HEK293 (cell line): ENCODE measurements around the gene TIMM50.

Source experiments
- CTCF ChIA-PET: fragments of 350-600 bp; formaldehyde crosslinking; extraction: SDS; loops from one replicate; lab custom pipeline; 2021; ENCODE audit warnings: antibody characterized with exemption; lab: Yijun Ruan, JAX
- POLR2A ChIA-PET: fragments of 300-600 bp; formaldehyde crosslinking; extraction: SDS; loops from one replicate; lab custom pipeline; 2020; ENCODE audit warnings: antibody characterized with exemption, inconsistent platforms; lab: Yijun Ruan, JAX
- H3K27ac ChIP-seq: fragments of 200-500 bp; sonication (Bioruptor generic); 2 replicates; pipeline ENCODE4 v1.5.1; 2014; ENCODE audit warnings: low read depth, low read length, control low read depth, inconsistent platforms; ENCODE audit errors: extremely low read depth
- H3K36me3 ChIP-seq, 2 experiments: fragments of 200-500 bp in 1 of 2; sonication (Bioruptor generic) in 1 of 2; 1 replicate in 1 of 2; 2 replicates in 1 of 2; pipeline ENCODE4 v1.5.1; 2014 to 2017; ENCODE audit warnings: inconsistent platforms in 2 of 2, low read length in 2 of 2; ENCODE audit not compliant: control insufficient read depth in 2 of 2, insufficient read depth in 1 of 2
- H3K4me1 ChIP-seq: fragments of 200-500 bp; sonication (Bioruptor generic); 2 replicates; pipeline ENCODE4 v1.5.1; 2014; ENCODE audit warnings: mild to moderate bottlenecking, low read length, inconsistent platforms; ENCODE audit not compliant: control insufficient read depth, insufficient read depth
- H3K4me3 ChIP-seq: 2 replicates; pipeline ENCODE4 v1.5.1; 2011; ENCODE audit warnings: low read depth, mild to moderate bottlenecking, control low read depth, low read length, moderate library complexity
- H3K9me3 ChIP-seq: fragments of 200-500 bp; sonication (Bioruptor generic); 2 replicates; pipeline ENCODE4 v1.5.1; 2014; ENCODE audit warnings: low read depth, low read length, inconsistent platforms; ENCODE audit not compliant: control insufficient read depth, insufficient read depth
- GFI1B ChIP-seq: fragments of 450-650 bp; formaldehyde crosslinking; IDR thresholded peaks from 2 replicates; pipeline ENCODE4 v1.5.1; 2016; ENCODE audit warnings: missing biosample characterization, missing genetic modification characterization
- GLIS1 ChIP-seq: fragments of 450-650 bp; formaldehyde crosslinking; IDR thresholded peaks from 2 replicates; pipeline ENCODE4 v1.5.1; 2016; ENCODE audit warnings: missing biosample characterization, missing genetic modification characterization
- PBX3 ChIP-seq: sonication (generic); formaldehyde crosslinking; IDR thresholded peaks from 2 replicates; pipeline ENCODE4 v1.8.1; 2022; ENCODE audit warnings: mild to moderate bottlenecking, moderate library complexity, missing genetic modification reagents
- REPIN1 ChIP-seq: fragments of 450-650 bp; formaldehyde crosslinking; IDR thresholded peaks from 2 replicates; pipeline ENCODE4 v1.5.1; 2017; ENCODE audit warnings: missing biosample characterization, missing genetic modification characterization, low read depth
- TRIM28 ChIP-seq: IDR thresholded peaks from 2 replicates; pipeline ENCODE4 v1.6.1; 2011; ENCODE audit warnings: low read length, control low read depth, borderline replicate concordance
- ZIC2 ChIP-seq: fragments of 450-650 bp; formaldehyde crosslinking; IDR thresholded peaks from 2 replicates; pipeline ENCODE4 v1.5.1; 2016; ENCODE audit warnings: missing biosample characterization, missing genetic modification characterization
- ZNF274 ChIP-seq, 2 experiments: fragments of 200-500 bp in 1 of 2; fragments of 450-650 bp in 1 of 2; sonication (Bioruptor generic) in 1 of 2; formaldehyde crosslinking in 1 of 2; IDR thresholded peaks; 2 replicates each; pipeline versions ENCODE4 v1.5.1 to v1.6.1; 2014 to 2016; ENCODE audit warnings: borderline replicate concordance in 1 of 2, inconsistent platforms in 1 of 2, low read length in 1 of 2, missing biosample characterization in 1 of 2, missing genetic modification characterization in 1 of 2
- ZNF362 ChIP-seq: fragments of 450-650 bp; formaldehyde crosslinking; IDR thresholded peaks from 2 replicates; pipeline ENCODE4 v1.5.1; 2016; ENCODE audit warnings: missing biosample characterization, missing genetic modification characterization
- ZNF404 ChIP-seq: fragments of 450-650 bp; formaldehyde crosslinking; IDR thresholded peaks from 2 replicates; pipeline ENCODE4 v1.5.1; 2017; ENCODE audit warnings: missing biosample characterization, missing genetic modification characterization
- ZNF433 ChIP-seq: fragments of 450-650 bp; formaldehyde crosslinking; IDR thresholded peaks from 2 replicates; pipeline ENCODE4 v1.5.1; 2016; ENCODE audit warnings: missing biosample characterization, missing genetic modification characterization, low read depth
- ZNF530 ChIP-seq: fragments of 450-650 bp; formaldehyde crosslinking; IDR thresholded peaks from 2 replicates; pipeline ENCODE4 v1.5.1; 2016; ENCODE audit warnings: low read depth, missing biosample characterization, missing genetic modification characterization
- ZNF558 ChIP-seq: fragments of 450-650 bp; formaldehyde crosslinking; IDR thresholded peaks from 2 replicates; pipeline ENCODE4 v1.5.1; 2016; ENCODE audit warnings: missing biosample characterization, missing genetic modification characterization
- ZNF645 ChIP-seq: fragments of 450-650 bp; formaldehyde crosslinking; IDR thresholded peaks from 2 replicates; pipeline ENCODE4; 2016; ENCODE audit warnings: missing biosample characterization, missing genetic modification characterization
- ZNF776 ChIP-seq: fragments of 450-650 bp; formaldehyde crosslinking; IDR thresholded peaks from 2 replicates; pipeline ENCODE4 v1.5.0; 2017; ENCODE audit warnings: missing biosample characterization, missing genetic modification characterization, borderline replicate concordance
- ZNF777 ChIP-seq: fragments of 450-650 bp; formaldehyde crosslinking; IDR thresholded peaks from 2 replicates; pipeline ENCODE4 v1.5.1; 2017; ENCODE audit warnings: missing biosample characterization, missing genetic modification characterization, borderline replicate concordance
- TF ChIP-seq, protein P1 (sequence below): IDR thresholded peaks from 2 replicates; pipeline ENCODE4 v1.6.1; 2011; ENCODE audit warnings: mild to moderate bottlenecking, low read depth, low read length, borderline replicate concordance
- TF ChIP-seq, protein P2 (sequence below): fragments of 450-650 bp; formaldehyde crosslinking; IDR thresholded peaks from 2 replicates; pipeline ENCODE4 v1.5.0; 2017; ENCODE audit warnings: missing biosample characterization, missing genetic modification characterization, borderline replicate concordance
- TF ChIP-seq, protein P3 (sequence below): fragments of 450-650 bp; formaldehyde crosslinking; IDR thresholded peaks from 2 replicates; pipeline ENCODE4 v1.5.1; 2016; ENCODE audit warnings: missing biosample characterization, missing genetic modification characterization
- TF ChIP-seq, protein P4 (sequence below): fragments of 450-650 bp; formaldehyde crosslinking; IDR thresholded peaks from 2 replicates; pipeline ENCODE4 v1.5.1; 2016; ENCODE audit warnings: missing biosample characterization, missing genetic modification characterization

Gene TIMM50

DNA sequence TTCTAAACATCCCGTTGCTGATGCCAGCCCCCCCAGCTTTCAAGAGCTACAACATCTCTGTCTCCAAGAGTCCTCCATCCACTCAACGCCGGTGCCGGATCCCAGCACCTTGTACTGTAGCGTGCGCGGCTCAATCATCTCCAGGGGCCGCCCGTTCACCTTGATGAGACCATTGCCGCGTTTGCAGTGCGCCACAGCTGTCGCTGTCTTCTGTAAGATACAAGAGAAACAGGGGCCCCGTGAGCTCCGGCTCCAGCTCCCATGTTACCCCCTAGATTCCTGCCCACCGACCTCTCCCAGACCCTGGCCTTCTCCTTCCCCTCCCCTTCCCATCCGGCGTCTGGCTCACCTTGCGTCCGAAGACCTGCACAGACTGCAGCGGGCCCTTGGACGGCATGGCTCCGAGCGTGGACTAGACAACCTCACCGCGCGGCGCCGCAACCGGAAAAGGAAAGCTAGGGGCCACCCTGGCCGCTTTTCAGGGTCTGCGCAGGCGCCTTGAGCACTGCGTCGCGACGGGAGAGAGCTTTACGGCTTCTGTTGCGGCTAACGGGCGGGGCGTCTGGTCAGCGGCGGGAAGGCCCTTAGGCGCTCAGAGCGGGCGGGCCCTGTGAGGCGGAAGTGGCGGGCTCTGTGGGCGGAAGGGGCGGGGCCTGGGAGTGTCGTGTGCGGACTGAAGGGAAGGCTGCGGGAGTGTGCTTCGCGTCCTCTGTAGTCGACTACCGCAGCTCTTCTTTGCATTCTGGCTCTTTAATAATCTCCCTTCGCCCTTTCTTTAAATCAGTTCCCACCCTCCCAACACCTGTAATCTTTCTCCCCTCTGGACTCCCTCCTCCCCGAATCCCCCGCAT is 44.9 kb upstream of the TIMM50 start, which contains the start of gene RPS16 (continued):
- TF ChIP-seq PBX3 (CRISPR knock-in tag) = peak; percentile 85
- no peak for TF ChIP-seq ZNF362
- no peak for TF ChIP-seq ZNF433 (tag by site-specific recombination)
- no peak for TF ChIP-seq ZNF776
- TF ChIP-seq ZNF645 (tag by site-specific recombination) = peak; percentile 71; the same call in 1 of the 2 replicates
- peak; percentile 67 for TF ChIP-seq GLIS1
- TF ChIP-seq TRIM28 = no peak
- no peak for TF ChIP-seq ZNF274 (IDR thresholded peaks at IDR 0.05; ENCODE audit: low read length)
- TF ChIP-seq ZNF274 (tag by site-specific recombination; IDR thresholded peaks at IDR 0.05; ENCODE audit: borderline replicate concordance) = no peak
- TF ChIP-seq, protein P1, sequence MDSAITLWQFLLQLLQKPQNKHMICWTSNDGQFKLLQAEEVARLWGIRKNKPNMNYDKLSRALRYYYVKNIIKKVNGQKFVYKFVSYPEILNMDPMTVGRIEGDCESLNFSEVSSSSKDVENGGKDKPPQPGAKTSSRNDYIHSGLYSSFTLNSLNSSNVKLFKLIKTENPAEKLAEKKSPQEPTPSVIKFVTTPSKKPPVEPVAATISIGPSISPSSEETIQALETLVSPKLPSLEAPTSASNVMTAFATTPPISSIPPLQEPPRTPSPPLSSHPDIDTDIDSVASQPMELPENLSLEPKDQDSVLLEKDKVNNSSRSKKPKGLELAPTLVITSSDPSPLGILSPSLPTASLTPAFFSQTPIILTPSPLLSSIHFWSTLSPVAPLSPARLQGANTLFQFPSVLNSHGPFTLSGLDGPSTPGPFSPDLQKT = peak; percentile 38; the same call in 1 of the 2 replicates
- TF ChIP-seq, protein P2, sequence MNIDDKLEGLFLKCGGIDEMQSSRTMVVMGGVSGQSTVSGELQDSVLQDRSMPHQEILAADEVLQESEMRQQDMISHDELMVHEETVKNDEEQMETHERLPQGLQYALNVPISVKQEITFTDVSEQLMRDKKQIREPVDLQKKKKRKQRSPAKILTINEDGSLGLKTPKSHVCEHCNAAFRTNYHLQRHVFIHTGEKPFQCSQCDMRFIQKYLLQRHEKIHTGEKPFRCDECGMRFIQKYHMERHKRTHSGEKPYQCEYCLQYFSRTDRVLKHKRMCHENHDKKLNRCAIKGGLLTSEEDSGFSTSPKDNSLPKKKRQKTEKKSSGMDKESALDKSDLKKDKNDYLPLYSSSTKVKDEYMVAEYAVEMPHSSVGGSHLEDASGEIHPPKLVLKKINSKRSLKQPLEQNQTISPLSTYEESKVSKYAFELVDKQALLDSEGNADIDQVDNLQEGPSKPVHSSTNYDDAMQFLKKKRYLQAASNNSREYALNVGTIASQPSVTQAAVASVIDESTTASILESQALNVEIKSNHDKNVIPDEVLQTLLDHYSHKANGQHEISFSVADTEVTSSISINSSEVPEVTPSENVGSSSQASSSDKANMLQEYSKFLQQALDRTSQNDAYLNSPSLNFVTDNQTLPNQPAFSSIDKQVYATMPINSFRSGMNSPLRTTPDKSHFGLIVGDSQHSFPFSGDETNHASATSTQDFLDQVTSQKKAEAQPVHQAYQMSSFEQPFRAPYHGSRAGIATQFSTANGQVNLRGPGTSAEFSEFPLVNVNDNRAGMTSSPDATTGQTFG = peak; percentile 54; the same call in 1 of the 2 replicates
- TF ChIP-seq ZNF777 (tag by site-specific recombination) = peak; percentile 80; the same call in 1 of the 2 replicates
- TF ChIP-seq, protein P3, sequence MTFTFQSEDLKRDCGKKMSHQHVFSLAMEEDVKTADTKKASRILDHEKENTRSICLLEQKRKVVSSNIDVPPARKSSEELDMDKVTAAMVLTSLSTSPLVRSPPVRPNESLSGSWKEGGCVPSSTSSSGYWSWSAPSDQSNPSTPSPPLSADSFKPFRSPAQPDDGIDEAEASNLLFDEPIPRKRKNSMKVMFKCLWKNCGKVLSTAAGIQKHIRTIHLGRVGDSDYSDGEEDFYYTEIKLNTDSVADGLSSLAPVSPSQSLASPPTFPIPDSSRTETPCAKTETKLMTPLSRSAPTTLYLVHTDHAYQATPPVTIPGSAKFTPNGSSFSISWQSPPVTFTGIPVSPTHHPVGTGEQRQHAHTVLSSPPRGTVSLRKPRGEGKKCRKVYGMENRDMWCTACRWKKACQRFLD (tag by site-specific recombination) = peak; percentile 73; the same call in 1 of the 2 replicates
- TF ChIP-seq ZNF558 (tag by site-specific recombination) = no peak
- no peak for TF ChIP-seq ZNF530
- 0 out of 2 replicates have a peak, but pooled peaks have one; percentile 24 for TF ChIP-seq ZIC2

- CTCF ChIA-PET = interaction anchor here (1.1 to 2.0 kb wide), 10 partner anchors 17 to 506 kb away, joined by 3 to 19 read pairs (median 6); partner anchors contain the start of genes DLL3, EID2, EID2B and MRPS12
- H3K27ac ChIP-seq = peak overlapping the region; percentile 100
- H3K9me3 ChIP-seq = no peaks in the 10 kb centered on the region
- H3K36me3 ChIP-seq = peaks cover 32 to 40% of the 10 kb centered on the region in 2 experiments
- peaks cover 23% of the 10 kb centered on the region for H3K4me1 ChIP-seq
- peak overlapping the region; percentile 42 for H3K4me3 ChIP-seq
- POLR2A ChIA-PET = interaction anchor here (0.6 to 2.7 kb wide), 117 partner anchors 11 to 1342 kb away, joined by 3 to 255 read pairs (median 5); partner anchors contain the start of genes ACTN4, BLVRB, C19orf47 and COQ8B
- TF ChIP-seq GFI1B (tag by site-specific recombination) (peak; percentile 38; the same call in 1 of the 2 replicates), ZNF404 (tag by site-specific recombination) (no peak), REPIN1 (tag by site-specific recombination) (peak; percentile 45; the same call in 1 of the 2 replicates)
- TF ChIP-seq, protein P4, sequence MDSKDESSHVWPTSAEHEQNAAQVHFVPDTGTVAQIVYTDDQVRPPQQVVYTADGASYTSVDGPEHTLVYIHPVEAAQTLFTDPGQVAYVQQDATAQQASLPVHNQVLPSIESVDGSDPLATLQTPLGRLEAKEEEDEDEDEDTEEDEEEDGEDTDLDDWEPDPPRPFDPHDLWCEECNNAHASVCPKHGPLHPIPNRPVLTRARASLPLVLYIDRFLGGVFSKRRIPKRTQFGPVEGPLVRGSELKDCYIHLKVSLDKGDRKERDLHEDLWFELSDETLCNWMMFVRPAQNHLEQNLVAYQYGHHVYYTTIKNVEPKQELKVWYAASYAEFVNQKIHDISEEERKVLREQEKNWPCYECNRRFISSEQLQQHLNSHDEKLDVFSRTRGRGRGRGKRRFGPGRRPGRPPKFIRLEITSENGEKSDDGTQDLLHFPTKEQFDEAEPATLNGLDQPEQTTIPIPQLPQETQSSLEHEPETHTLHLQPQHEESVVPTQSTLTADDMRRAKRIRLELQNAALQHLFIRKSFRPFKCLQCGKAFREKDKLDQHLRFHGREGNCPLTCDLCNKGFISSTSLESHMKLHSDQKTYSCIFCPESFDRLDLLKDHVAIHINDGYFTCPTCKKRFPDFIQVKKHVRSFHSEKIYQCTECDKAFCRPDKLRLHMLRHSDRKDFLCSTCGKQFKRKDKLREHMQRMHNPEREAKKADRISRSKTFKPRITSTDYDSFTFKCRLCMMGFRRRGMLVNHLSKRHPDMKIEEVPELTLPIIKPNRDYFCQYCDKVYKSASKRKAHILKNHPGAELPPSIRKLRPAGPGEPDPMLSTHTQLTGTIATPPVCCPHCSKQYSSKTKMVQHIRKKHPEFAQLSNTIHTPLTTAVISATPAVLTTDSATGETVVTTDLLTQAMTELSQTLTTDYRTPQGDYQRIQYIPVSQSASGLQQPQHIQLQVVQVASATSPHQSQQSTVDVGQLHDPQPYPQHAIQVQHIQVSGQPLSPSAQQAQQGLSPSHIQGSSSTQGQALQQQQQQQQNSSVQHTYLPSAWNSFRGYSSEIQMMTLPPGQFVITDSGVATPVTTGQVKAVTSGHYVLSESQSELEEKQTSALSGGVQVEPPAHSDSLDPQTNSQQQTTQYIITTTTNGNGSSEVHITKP (tag by site-specific recombination) = no peak
Observed at GRCh38 chr19:39436350-39436716, 44.3 kb upstream of the TIMM50 start.
